Right lobe of liver (tissue), 4 donors: ENCODE data around the gene DLL1.

ENCODE experiments used
- POLR2A ChIP-seq: fragments of 450-650 bp; IDR thresholded peaks from one replicate; pipeline ENCODE4 v1.6.1; 2017; ENCODE audit warnings: antibody characterized with exemption, mild to moderate bottlenecking
- TF ChIP-seq, protein P1 (sequence below), 4 donors: fragments of 200-600 bp in 3 of 4; fragments of 450-650 bp in 1 of 4; IDR thresholded peaks; one replicate each; pipeline versions ENCODE4 v1.5.1 to v1.8.0; 2016 to 2022; ENCODE audit warnings: antibody characterized with exemption in 4 of 4, mild to moderate bottlenecking in 2 of 4
- donor health status: DM: no; HTN: no; CAD: no.
- donor health status: DM: no; HTN: no; CAD: no.
- donor health status: DM: no; HTN: yes; CAD: no.

DNA sequence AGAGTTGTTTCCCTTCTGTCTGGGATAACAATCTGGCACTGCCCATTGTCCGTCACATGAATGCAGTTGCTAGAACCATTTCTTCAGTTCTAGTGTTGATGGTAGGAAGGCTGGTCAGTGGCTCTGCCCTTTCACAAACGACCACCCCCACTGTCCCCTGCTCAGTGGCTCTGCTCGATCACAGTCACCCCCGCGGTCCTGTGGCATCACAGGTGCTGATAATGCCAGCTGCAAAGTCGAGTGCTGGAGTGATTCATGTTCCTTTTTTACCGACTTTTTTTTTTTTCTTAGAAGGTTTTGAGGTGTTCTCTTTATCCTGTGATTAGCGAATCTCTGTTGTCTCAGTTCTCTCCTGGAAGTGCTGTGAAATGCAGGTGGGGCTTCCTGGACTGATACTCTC lies 38.4 kb upstream of the DLL1 start:
- TF ChIP-seq, protein P1, sequence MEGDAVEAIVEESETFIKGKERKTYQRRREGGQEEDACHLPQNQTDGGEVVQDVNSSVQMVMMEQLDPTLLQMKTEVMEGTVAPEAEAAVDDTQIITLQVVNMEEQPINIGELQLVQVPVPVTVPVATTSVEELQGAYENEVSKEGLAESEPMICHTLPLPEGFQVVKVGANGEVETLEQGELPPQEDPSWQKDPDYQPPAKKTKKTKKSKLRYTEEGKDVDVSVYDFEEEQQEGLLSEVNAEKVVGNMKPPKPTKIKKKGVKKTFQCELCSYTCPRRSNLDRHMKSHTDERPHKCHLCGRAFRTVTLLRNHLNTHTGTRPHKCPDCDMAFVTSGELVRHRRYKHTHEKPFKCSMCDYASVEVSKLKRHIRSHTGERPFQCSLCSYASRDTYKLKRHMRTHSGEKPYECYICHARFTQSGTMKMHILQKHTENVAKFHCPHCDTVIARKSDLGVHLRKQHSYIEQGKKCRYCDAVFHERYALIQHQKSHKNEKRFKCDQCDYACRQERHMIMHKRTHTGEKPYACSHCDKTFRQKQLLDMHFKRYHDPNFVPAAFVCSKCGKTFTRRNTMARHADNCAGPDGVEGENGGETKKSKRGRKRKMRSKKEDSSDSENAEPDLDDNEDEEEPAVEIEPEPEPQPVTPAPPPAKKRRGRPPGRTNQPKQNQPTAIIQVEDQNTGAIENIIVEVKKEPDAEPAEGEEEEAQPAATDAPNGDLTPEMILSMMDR (IDR thresholded peaks at IDR 0.05): no peak
- TF ChIP-seq POLR2A: no peak
